NCI-H2107 treated with DMSO at 0.1 percent for 48 hours (cell line): Measurements from ENCODE around the gene OR52W1.

Experiments
- DNase-seq: peaks from one replicate; lab custom pipeline; 2025; ENCODE audit not compliant: unreplicated experiment; lab: John Stamatoyannopoulos, UW

The OR52W1 gene

GRCh38 chr11:6199174-6199810 is at the start of gene OR52W1:
Gene OR52W1, plus strand, starts transcription at chr11:6199224. Its CDS starts 0 bp downstream, at chr11:6199224.
- no peak for DNase-seq

GRCh38 chr11:6151117-6151516 is 47.9 kb upstream of the OR52W1 start:
- DNase-seq, result no peak

GRCh38 chr11:6152126-6152525 is 46.9 kb upstream of the OR52W1 start:
- DNase-seq, result no peak

- no peak for DNase-seq
These were observed 42.2 kb upstream of the OR52W1 start for GRCh38 chr11:6156628-6157359.

- DNase-seq, result no peak
These were observed 28.8 kb upstream of the OR52W1 start, which contains the start of gene OR52B2 for GRCh38 chr11:6170226-6170625. Gene OR52B2, minus strand, starts transcription at chr11:6170326. Its CDS starts 0 bp downstream, at chr11:6170326.

GRCh38 chr11:6175440-6175839 is 23.6 kb upstream of the OR52W1 start:
- DNase-seq, result no peak

- no peak for DNase-seq
These were observed 7.3 kb upstream of the OR52W1 start for GRCh38 chr11:6191742-6192141.

GRCh38 chr11:6194065-6194581 is 4.9 kb upstream of the OR52W1 start:
- no peak for DNase-seq

- DNase-seq, result no peak
These were observed 2.6 kb upstream of the OR52W1 start for GRCh38 chr11:6196396-6196795.

GRCh38 chr11:6197466-6198200 is 1.4 kb upstream of the OR52W1 start:
- DNase-seq, result no peak

- no peak for DNase-seq
These were observed 2.0 kb downstream of the OR52W1 start for GRCh38 chr11:6200975-6201374.

GRCh38 chr11:6201481-6201880 is 2.5 kb downstream of the OR52W1 start:
- no peak for DNase-seq

GRCh38 chr11:6202041-6202440 is 3.0 kb downstream of the OR52W1 start:
- no peak for DNase-seq

GRCh38 chr11:6203327-6203726 is 4.3 kb downstream of the OR52W1 start:
- no peak for DNase-seq

- DNase-seq, result no peak
These were observed 5.7 kb downstream of the OR52W1 start for GRCh38 chr11:6204706-6205105.

- DNase-seq, result no peak
These were observed 6.3 kb downstream of the OR52W1 start, which contains the start of gene C11orf42 for GRCh38 chr11:6205366-6205765. Gene C11orf42, plus strand, starts transcription at chr11:6205557. Its CDS starts 59 bp downstream, at chr11:6205616.

- no peak for DNase-seq
These were observed 7.6 kb downstream of the OR52W1 start for GRCh38 chr11:6206456-6207180.

GRCh38 chr11:6209801-6210200 is 10.8 kb downstream of the OR52W1 start:
- DNase-seq, result no peak

GRCh38 chr11:6210274-6210955 is 11.4 kb downstream of the OR52W1 start:
- no peak for DNase-seq

- no peak for DNase-seq
These were observed 15.5 kb downstream of the OR52W1 start for GRCh38 chr11:6214530-6214929.
